ENCODE measurements around the gene SYT9. TPM values are rescaled to one million over a fixed set of nuclear protein-coding genes. Genes with fewer than 3 reads are reported as not detected.

The SYT9 gene
- total RNA-seq, 1 donor from 2014 or later: 5.3 TPM

DNA sequence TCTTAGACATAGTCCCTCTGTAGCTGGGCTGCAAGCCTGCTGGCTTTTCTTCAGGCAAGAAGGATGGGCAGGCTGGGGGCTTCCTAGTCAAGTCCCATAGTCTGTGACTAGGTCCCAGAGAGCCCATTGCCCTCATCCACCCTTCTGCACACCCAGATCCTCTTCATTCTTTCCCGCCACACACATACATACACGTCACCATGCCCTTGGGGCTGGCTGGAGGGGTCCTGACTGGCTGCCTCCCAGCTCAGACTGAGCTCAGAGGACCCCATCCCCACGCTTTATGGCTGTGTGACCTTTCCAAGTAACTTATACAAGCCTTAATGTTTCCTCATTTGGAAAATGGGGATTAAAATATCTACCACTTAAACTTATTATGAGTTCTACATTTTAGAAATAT, 248.5 kb downstream of the SYT9 start:
- Mint-ChIP-seq H3K4me3 (no peak overlapping the region), H3K4me1 (no peaks in the 10 kb centered on the region), H3K27me3 (ENCODE audit: insufficient read depth, low read depth) (no peaks in the 10 kb centered on the region), H3K9me3 (no peaks in the 10 kb centered on the region), H3K36me3 (no peaks in the 10 kb centered on the region), H3K27ac (no peak overlapping the region)
- Histone ChIP-seq H3K79me2 (ENCODE audit: low read depth) (no peaks in the 10 kb centered on the region), H3K27ac (no peak overlapping the region), H3K4me2 (no peak overlapping the region), H3K4me3 (no peak overlapping the region), H3K36me3 (no peaks in the 10 kb centered on the region), H3F3A (ENCODE audit: low read depth) (peaks cover 4% of the 10 kb centered on the region), H4K20me1 (ENCODE audit: low read depth) (no peaks in the 10 kb centered on the region), H3K27me3 (no peaks in the 10 kb centered on the region), H3K9ac (no peak overlapping the region), H3K4me1 (peaks cover 8% of the 10 kb centered on the region), H2AFZ (replicated peaks) (no peak overlapping the region), H3K9me3 (ENCODE audit: low read depth) (no peaks in the 10 kb centered on the region)
- TF ChIP-seq, protein P1, sequence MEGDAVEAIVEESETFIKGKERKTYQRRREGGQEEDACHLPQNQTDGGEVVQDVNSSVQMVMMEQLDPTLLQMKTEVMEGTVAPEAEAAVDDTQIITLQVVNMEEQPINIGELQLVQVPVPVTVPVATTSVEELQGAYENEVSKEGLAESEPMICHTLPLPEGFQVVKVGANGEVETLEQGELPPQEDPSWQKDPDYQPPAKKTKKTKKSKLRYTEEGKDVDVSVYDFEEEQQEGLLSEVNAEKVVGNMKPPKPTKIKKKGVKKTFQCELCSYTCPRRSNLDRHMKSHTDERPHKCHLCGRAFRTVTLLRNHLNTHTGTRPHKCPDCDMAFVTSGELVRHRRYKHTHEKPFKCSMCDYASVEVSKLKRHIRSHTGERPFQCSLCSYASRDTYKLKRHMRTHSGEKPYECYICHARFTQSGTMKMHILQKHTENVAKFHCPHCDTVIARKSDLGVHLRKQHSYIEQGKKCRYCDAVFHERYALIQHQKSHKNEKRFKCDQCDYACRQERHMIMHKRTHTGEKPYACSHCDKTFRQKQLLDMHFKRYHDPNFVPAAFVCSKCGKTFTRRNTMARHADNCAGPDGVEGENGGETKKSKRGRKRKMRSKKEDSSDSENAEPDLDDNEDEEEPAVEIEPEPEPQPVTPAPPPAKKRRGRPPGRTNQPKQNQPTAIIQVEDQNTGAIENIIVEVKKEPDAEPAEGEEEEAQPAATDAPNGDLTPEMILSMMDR (IDR thresholded peaks at IDR 0.05): no peak
- TF ChIP-seq EZH2 (IDR thresholded peaks at IDR 0.05): no peak
- TF ChIP-seq EZH2phosphoT487 (IDR thresholded peaks at IDR 0.05): no peak
- DNase-seq (ENCODE audit: low spot score): no peak

DNA sequence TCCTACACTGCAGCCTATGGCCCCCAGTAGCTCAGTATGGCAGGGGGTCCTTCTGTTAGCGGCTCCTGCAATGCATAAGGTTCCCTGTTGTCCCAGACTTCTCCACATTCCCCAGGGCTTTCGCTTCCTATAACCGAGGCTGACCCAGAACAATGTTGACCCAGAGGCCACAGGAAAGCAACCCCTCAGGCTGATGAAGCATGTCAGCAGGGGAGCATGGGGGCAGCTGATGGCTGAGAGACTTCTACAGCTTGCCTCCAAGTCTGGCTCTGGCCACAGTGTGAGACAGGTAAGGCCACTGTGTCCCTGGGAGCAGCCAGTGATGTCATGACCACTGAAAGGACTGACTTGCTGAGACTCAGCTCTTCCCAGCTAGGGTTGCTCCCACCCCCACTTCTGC, 249.5 kb downstream of the SYT9 start:
- no peak for TF ChIP-seq EZH2 (IDR thresholded peaks at IDR 0.05)
- TF ChIP-seq EZH2phosphoT487 (IDR thresholded peaks at IDR 0.05): no peak
- TF ChIP-seq, protein P1 (IDR thresholded peaks at IDR 0.05): no peak
- no peak overlapping the region for H3K9ac ChIP-seq
- H3F3A ChIP-seq (ENCODE audit: low read depth): peaks cover 4% of the 10 kb centered on the region
- no peak for DNase-seq (ENCODE audit: low spot score)
- H4K20me1 ChIP-seq (ENCODE audit: low read depth): no peaks in the 10 kb centered on the region
- H3K36me3 ChIP-seq: no peaks in the 10 kb centered on the region
- no peaks in the 10 kb centered on the region for H3K36me3 Mint-ChIP-seq
- H3K4me1 Mint-ChIP-seq: no peaks in the 10 kb centered on the region
- peaks cover 8% of the 10 kb centered on the region for H3K4me1 ChIP-seq
- H3K9me3 Mint-ChIP-seq: no peaks in the 10 kb centered on the region
- no peaks in the 10 kb centered on the region for H3K79me2 ChIP-seq (ENCODE audit: low read depth)
- H2AFZ ChIP-seq (replicated peaks): no peak overlapping the region
- H3K9me3 ChIP-seq (ENCODE audit: low read depth): no peaks in the 10 kb centered on the region
- H3K27ac ChIP-seq: no peak overlapping the region
- H3K27me3 Mint-ChIP-seq (ENCODE audit: insufficient read depth, low read depth): no peaks in the 10 kb centered on the region
- H3K27me3 ChIP-seq: no peaks in the 10 kb centered on the region
- H3K27ac Mint-ChIP-seq: no peak overlapping the region
- no peak overlapping the region for H3K4me2 ChIP-seq
- no peak overlapping the region for H3K4me3 ChIP-seq
- H3K4me3 Mint-ChIP-seq: no peak overlapping the region

DNA sequence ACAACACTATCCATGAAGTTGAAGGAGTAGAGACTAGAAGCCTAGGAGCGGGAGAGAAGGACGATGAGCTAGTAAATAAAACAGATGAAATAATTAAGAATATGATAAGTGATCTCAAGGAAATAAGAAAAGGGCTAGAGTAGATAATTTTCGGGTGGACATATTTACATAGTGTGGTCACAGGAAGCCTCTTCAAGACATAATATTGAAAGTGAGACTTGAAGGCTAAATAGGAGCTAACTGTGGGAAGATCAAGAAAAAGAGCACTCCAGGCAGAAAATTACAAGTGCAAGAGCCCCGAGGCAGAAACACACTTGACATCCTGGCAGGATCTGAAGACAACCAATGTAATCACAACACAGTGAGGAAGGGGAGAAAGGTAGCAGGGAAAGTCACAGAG, 250.2 kb downstream of the SYT9 start:
- no peak for DNase-seq (ENCODE audit: low spot score)
- Mint-ChIP-seq H3K9me3 (no peaks in the 10 kb centered on the region), H3K27ac (no peak overlapping the region), H3K27me3 (ENCODE audit: insufficient read depth, low read depth) (no peaks in the 10 kb centered on the region), H3K4me3 (no peak overlapping the region), H3K36me3 (no peaks in the 10 kb centered on the region), H3K4me1 (no peaks in the 10 kb centered on the region)
- no peaks in the 10 kb centered on the region for H3K79me2 ChIP-seq (ENCODE audit: low read depth)
- no peaks in the 10 kb centered on the region for H3K36me3 ChIP-seq
- H3K27me3 ChIP-seq: no peaks in the 10 kb centered on the region
- peaks cover 4% of the 10 kb centered on the region for H3F3A ChIP-seq (ENCODE audit: low read depth)
- H3K4me3 ChIP-seq: no peak overlapping the region
- H2AFZ ChIP-seq (replicated peaks): no peak overlapping the region
- H3K9ac ChIP-seq: no peak overlapping the region
- no peaks in the 10 kb centered on the region for H4K20me1 ChIP-seq (ENCODE audit: low read depth)
- TF ChIP-seq, protein P1 (IDR thresholded peaks at IDR 0.05): no peak
- TF ChIP-seq EZH2phosphoT487 (IDR thresholded peaks at IDR 0.05) (no peak), EZH2 (IDR thresholded peaks at IDR 0.05) (no peak)
- H3K4me2 ChIP-seq: no peak overlapping the region
- H3K4me1 ChIP-seq: peaks cover 8% of the 10 kb centered on the region
- H3K27ac ChIP-seq: no peak overlapping the region
- no peaks in the 10 kb centered on the region for H3K9me3 ChIP-seq (ENCODE audit: low read depth)
